KG1 (cell line): ENCODE results near the gene SAMD5.
"Not testable (repeated sequence)": the region's sequence is repeated elsewhere in the genome, so short reads cannot be mapped to it uniquely, and the experiment has no call there.

Experiments used
- DNase-seq: peaks from one replicate; lab custom pipeline; 2025; lab: John Stamatoyannopoulos, UW

SAMD5 gene

GRCh38 chr6:147528511-147529145 lies 20.1 kb downstream of the SAMD5 start:
- no peak for DNase-seq

- peak; percentile 64 for DNase-seq
These were observed 21.9 kb downstream of the SAMD5 start for GRCh38 chr6:147530132-147531060.

- no peak for DNase-seq
These were observed 22.8 kb downstream of the SAMD5 start for GRCh38 chr6:147531321-147531720.

GRCh38 chr6:147534116-147534860 lies 25.8 kb downstream of the SAMD5 start:
- DNase-seq: no peak

GRCh38 chr6:147538821-147539220 lies 30.3 kb downstream of the SAMD5 start:
- DNase-seq: no peak

- no peak for DNase-seq
These were observed 31.6 kb downstream of the SAMD5 start for GRCh38 chr6:147540075-147540474.

GRCh38 chr6:147542436-147542835 lies 33.9 kb downstream of the SAMD5 start:
- DNase-seq: not testable (repeated sequence)

GRCh38 chr6:147544420-147544819 lies 35.9 kb downstream of the SAMD5 start:
- no peak for DNase-seq

GRCh38 chr6:147546501-147547368 lies 38.2 kb downstream of the SAMD5 start:
- no peak for DNase-seq

- DNase-seq: no peak
These were observed 38.9 kb downstream of the SAMD5 start for GRCh38 chr6:147547369-147547902.

GRCh38 chr6:147548921-147549475 lies 40.5 kb downstream of the SAMD5 start:
- DNase-seq: no peak

GRCh38 chr6:147549531-147549930 lies 41.0 kb downstream of the SAMD5 start:
- DNase-seq: no peak

- no peak for DNase-seq
These were observed 43.5 kb downstream of the SAMD5 start for GRCh38 chr6:147551976-147552375.

GRCh38 chr6:147553099-147553498 lies 44.6 kb downstream of the SAMD5 start:
- DNase-seq: no peak

- DNase-seq: no peak
These were observed 45.8 kb downstream of the SAMD5 start for GRCh38 chr6:147554281-147554680.

GRCh38 chr6:147559006-147559405 lies 50.5 kb downstream of the SAMD5 start:
- DNase-seq: no peak

- DNase-seq: no peak
These were observed 52.2 kb downstream of the SAMD5 start for GRCh38 chr6:147560670-147561069.

GRCh38 chr6:147561726-147562125 lies 53.2 kb downstream of the SAMD5 start:
- DNase-seq: no peak

- DNase-seq: no peak
These were observed 55.0 kb downstream of the SAMD5 start for GRCh38 chr6:147563472-147563871.

- no peak for DNase-seq
These were observed 56.1 kb downstream of the SAMD5 start for GRCh38 chr6:147564556-147564955.
